Right renal cortex interstitium (tissue), 3 donors: ENCODE results near the gene LKAAEAR1. TPM values are rescaled to one million over a fixed set of nuclear protein-coding genes. Genes with fewer than 3 reads are reported as not detected.

ENCODE experiments used
- DNase-seq, 3 donors: peaks; one replicate each; pipeline ENCODE4 v3.0.0-alpha.2; 2013; ENCODE audit warnings: low read depth in 3 of 3, low spot score in 2 of 3
- polyA plus RNA-seq, 3 donors: library from polyadenylated mRNA; unstranded; fragments of 120-200 nt; gene quantifications; one replicate each; pipeline ENCODE4 v1.2.1, GENCODE V29; 2013; ENCODE audit not compliant: insufficient read length in 3 of 3

The LKAAEAR1 gene
- polyA plus RNA-seq, 3 donors: 0.34 TPM; not detected in 2

GRCh38 chr20:64053841-64054661 lies 30.1 kb downstream of the LKAAEAR1 start:
- DNase-seq: no peak

DNA sequence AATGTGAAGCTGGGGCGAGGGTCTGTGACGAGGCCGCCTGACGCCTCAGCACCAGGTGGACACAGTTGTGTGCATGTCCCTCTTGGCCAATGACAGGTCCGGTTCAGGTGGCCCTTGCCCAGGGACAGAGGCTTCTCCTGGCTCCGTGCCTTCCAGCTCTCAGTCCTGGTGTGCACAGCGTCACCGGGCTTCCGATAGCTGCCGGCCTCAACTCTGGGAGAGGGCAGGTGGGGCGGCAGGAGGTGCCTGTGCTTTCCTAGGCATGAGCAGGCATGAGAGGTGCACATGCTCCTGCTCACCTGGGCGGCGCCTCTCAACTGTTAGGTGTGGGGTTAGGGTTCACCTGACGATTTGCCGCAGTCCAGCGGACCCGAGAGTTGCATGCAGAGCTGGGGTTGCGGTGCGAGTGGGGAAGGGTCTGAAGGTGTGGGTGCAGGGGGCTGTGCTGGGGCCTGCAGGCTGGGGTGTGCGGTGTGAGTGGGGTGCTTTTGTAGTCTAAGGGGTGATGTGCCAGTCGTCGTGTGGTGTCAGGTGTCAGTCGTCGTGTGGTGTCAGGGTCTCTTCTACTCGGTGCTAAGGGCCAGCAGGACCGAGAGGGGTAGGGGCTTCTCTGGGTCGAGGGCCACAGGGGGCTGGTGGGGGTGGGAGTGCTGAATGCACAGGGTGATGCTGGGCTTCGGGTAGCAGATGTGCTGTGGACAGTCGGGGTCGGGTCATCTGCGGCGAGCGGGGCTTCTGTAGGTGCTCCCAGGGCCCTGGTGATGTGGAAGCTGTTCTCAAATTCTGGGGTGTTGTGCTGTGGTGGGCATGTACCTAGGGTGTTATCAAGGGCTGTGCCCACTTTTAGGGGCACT lies 31.0 kb downstream of the LKAAEAR1 start:
- no peak for DNase-seq

DNA sequence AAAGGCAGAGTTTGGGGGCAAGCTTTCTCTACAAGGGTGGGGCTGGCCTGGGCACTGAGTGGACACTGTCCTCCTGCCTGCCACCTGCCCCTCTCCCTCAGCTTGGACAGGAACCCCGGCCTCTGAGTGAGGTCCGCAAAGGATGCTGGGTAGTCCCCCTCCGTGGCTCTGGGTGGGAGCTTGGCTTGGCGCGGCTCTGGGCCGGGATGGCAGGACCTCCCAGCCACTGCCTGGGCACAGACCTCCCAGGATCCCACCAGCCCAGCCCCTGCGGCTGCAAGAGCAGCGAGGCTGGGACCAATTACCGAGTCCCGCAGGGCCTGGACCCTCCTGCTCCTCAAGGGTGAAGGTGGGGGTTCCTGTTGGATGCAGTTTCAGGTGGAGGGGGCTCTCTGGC lies 31.9 kb downstream of the LKAAEAR1 start:
- DNase-seq: no peak

DNA sequence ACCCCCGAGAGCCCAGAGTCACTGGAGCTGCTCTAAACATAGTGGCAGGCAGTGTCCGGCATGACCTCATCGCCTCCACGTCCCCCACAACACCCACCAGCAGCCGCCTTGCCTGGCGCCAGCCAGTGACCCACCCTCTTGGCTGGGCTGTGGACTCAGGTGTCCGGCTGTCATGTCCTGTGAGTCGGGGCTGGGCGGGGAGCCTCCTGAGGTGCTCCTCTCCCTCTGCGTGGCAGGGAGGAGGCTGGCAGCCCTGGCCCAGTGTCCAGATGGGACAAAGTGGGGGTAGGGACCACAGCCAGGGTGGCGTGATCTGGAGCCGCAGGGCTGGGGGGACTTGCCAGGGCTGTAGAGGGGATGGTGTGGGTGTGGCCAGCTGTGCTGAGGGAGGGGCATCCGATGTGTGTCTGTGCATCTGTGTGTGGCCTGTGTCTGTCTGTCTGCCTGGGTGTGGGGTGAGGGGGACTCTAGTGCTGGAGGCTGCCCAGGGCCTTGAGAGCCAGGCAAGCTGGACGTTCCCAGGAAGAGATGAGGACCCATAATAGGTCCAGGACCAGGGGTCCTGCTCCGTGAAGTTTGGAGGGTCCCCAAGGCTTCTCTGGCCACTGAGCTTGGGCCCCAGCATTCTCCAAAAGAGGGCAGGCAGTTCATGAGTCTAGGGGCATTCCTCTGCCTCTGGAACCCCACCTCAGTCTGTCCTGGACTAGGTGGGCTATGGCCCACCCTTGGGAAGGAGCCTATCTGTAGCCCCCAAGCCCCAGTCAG lies 32.5 kb downstream of the LKAAEAR1 start:
- no peak for DNase-seq

- DNase-seq: no peak
Observed at GRCh38 chr20:64051033-64051452, 33.2 kb downstream of the LKAAEAR1 start.

GRCh38 chr20:64050261-64051032 lies 33.8 kb downstream of the LKAAEAR1 start:
- no peak for DNase-seq

DNA sequence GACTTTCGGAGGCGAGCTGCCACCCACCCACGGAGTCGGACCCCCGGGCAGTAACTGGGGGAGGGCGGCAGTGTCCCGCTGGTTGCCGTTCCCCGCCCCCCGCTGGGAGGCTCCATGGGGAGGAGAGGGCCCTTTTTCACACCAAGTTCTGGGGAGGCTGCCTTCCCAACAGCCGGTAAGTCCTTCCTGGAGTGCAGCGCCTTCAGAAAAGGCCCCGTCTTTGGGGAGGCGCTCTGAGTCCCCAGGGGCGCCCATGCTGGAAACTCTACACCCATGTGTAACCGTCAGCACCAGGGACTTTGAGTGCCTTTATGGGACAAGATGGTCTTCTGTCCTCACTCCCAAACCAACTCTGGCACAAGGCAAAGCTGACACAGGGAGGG lies 34.3 kb downstream of the LKAAEAR1 start:
- DNase-seq: no peak

GRCh38 chr20:64049060-64049877 lies 34.9 kb downstream of the LKAAEAR1 start, which contains the start of gene SOX18:
TSS of gene SOX18 (minus strand) at chr20:64049639. CDS start at chr20:64049516, 123 bp downstream.
- DNase-seq: no peak

DNA sequence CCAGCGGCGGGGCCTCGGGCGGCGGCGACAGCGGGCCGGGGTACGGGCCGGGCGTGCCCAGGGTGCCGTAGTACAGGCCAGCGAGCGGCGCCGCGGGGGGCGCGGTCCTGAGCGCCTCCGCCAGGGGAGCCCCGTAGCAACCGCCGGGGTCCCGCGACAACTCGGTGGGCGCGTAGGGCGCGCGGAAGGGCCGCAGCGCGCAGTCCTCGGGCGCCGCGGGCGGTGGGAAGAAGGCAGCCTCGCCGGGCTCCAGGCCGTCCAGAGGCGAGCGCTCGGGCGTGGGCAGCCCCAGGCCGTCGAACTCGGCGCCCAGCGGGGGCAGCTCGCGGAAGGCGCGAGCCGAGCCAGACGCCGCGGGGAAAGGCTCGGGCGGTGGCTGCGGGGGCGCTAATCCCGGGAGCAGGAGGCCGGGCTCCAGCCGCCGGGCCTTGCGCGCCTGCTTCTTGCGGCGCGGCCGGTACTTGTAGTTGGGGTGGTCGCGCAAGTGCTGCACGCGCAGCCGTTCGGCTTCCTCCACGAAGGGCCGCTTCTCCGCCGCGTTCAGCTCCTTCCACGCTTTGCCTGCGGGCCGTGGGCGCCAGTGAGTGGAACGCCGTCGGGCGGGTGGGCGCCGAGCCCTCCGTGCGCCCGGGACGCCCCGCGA lies 35.7 kb downstream of the LKAAEAR1 start:
- no peak for DNase-seq

DNA sequence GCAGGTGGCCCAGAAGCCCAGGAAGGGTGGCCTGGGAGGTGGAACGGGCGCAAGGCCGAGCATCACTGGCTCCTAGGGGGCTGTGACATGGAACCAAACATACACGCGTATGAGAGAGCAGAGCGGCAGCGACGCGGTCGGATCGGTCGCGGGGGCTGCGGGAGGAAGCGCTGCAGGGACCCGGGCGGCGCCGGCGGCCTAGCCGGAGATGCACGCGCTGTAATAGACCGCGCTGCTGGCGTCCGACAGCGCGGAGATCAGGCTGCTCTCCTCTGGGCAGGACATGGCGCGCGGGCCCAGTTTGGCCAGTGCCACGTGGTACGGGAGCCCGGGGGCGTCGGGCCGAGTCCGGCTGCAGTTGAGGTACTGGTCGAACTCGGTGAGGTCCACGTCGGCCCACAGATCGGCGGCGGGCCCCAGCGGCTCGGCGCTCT lies 36.2 kb downstream of the LKAAEAR1 start:
- DNase-seq: no peak

DNA sequence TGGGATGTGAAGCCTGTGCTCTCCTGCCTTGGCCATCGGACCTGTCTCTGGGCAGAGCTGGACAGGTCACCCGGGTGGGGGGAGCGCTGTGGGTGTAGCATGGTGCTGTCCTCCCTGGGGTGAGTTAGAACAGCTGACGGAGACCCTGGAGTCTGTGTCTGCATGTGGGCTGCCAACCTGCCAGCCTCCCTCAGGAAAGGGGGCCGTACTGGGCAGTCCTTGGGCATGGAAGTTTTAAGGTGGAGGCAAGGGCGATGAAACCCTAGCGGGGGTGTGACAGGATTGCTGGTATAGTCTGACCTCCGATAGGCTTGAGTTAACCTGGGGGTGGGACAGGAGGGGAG lies 37.2 kb downstream of the LKAAEAR1 start:
- no peak for DNase-seq

DNA sequence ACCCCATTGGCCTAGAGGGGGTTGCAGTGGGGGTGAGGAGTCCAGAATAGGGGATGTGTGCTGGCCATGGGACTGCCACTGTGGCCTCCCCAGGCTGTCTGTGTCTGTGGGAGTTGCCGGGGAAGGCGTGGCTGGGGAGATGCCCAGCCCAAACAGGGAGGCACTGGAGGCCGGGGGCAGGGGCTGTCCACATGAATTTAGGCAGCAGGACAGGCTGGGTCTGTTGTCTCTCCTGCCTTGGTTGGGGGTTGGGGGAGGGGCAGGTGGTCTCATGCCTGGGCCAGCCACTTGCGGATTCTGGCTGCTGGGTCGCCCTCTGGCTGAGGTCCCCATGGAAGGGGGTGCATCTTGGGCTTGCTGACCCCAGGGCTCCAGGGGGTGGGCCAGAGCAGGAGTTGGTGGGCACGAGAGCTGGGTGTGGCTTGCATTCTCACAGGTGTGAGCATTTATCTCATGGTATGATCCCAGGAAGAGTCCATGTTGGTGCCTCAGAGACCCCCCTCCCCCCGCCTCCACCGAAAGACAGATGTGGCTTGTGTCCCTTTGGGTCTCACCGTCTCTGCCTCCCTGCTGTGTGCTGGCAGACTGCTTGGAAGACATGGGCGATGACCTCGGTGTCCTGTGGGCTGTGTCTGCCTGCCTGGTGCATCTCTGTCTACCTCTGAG lies 38.7 kb downstream of the LKAAEAR1 start:
- no peak for DNase-seq

- no peak for DNase-seq
Observed at GRCh38 chr20:64044484-64045247, 39.5 kb downstream of the LKAAEAR1 start.

- no peak for DNase-seq
Observed at GRCh38 chr20:64043768-64044167, 40.4 kb downstream of the LKAAEAR1 start.

DNA sequence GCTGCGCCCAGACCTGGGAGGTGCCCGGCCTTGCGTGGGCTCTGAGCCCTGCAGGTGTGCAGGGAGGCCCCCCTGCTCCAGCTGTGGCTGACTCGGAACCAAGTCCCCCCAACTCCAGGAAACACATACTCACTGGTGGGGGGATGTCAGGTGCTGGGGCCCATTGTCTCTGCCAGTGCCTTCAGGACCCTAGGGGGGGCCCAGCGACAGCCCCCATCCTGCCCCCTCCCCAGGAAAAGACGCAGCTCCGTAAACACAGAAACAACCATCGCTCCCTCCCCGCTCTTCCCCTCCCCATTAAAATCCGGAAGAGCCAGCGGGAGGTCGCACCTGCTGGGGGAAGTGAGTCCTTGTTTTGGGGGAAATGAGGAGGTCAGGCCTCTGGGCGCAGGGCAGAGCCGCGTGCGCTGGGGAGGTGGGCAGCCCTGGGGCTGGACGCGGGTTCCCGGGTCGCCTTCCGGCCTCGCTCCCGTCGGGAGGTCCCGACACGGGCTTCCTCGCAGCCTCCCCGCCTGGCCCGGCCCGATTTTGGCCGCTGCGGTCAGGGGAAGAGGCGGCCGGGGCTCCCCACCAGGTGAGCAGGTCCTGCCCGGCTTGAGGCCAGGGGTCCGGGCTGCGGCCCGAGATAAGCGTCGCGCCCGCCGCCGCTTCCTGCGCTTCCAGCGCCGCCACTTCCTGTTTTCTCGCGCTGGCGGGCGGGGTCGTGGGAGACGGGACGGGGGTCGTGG lies 42.0 kb downstream of the LKAAEAR1 start:
- no peak for DNase-seq

DNA sequence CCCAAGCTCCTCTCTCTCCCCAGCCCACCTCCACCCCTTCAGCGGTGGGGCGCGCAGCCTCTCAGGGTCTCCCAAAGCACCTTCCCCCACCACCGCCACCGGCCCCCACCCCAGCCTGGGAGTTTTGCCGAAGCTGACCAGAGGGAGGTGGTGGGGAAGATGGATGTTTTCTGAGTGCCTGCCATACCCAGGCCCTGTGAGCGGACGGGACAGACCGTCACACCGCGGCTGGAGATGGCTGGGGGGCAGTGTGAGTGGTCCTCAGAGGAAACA lies 42.5 kb downstream of the LKAAEAR1 start:
- DNase-seq: no peak

DNA sequence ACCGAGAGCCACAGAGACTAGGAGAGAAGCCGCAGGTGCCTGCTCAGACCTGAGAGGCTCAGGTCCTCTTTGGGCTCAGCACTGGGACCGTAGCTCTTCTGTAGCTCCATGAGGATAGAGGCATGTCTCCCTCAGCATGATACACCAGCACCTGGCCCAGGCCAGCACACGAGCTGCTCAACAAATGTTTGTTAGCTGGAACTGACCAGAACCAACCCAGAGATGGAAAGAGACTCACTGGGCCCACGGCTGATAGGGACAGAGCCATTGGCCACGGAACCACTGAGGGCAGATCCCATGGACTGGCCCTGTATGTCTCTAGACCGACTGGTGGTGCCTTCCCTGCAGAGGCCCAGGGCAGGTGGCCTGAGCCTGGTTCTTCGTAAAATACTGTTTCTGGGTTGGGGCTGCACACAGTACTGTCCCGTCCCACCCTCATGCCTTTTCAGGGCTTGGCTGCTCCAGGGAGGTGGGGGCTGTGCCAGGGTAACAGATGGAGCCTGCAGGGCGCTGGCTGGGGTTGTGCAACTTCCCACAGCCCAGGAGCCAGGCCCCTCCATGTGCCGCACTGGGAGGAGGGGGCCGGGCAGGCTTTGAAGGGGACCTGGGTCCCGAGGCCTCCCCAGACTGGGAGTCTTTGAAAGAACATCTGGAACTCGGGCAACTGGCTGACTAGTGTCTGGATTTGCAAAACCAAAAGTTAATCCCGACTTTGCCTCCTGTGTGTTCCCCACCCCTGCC lies 43.0 kb downstream of the LKAAEAR1 start:
- DNase-seq: no peak
